Measurements from ENCODE around the gene HNRNPM.

The HNRNPM gene

DNA sequence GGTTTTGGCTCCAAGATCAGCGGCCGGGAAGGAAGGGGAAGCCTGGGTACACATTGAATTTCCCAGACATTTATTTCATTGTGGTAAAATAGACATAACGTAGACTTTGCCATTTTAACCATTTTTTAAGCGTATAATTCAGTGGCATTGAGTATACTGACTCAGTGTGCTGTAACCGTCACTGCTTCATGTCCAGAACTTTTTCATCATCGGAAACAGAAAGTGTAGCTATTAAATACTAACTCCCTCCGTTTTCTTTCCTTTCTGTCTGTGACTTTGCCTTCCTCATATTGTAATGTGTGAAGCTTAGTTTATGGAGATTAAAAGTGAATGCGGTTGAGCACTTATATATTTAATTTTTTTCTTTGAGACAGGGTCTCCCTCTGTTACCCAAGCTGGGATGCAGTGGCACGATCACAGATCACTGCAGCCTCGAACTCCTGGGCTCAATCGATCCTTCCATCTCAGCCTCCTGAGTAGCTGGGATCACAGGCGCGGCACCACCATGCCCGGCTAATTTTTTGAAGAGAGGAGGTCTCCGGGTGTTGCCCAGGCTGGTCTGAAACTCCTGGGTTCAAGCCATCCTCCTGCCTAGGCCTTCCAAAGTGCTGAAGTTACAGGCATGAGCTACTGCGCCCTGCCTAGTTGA lies 1.4 kb downstream of the HNRNPM start:
- peak overlapping the region; percentile 99 for H3K4me3 ChIP-seq (ENCODE audit: low read depth, low read length)
- no peak for TF ChIP-seq CTCF (IDR thresholded peaks at IDR 0.05; ENCODE audit: control insufficient read depth, extremely low read depth, insufficient read depth)
- DNase-seq (ENCODE audit: low read depth), result no peak

DNA sequence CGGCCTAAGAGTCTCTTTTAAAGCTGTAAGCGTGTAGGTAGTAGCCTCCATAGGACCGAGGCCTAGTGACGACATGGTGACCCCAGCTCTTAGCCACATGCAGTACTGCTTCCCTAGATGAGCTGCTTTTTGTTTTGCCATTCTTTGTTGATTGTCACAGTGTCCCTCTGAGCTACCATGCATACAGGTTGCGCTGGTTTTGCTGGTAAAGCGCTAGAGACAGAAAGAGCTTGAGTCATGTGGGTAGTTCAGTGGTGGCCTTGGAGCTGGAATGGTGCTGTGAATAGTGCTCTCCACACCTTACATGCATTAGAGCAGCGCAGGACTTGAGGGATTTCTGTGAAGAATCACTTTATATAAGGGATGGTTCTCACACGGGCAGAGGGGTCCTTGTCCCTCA lies 5.1 kb downstream of the HNRNPM start:
- no peak for DNase-seq (ENCODE audit: low read depth)
- TF ChIP-seq CTCF (IDR thresholded peaks at IDR 0.05; ENCODE audit: control insufficient read depth, extremely low read depth, insufficient read depth), result no peak
- H3K4me3 ChIP-seq (ENCODE audit: low read depth, low read length), result no peak overlapping the region; the same call in 1 of the 2 replicates

DNA sequence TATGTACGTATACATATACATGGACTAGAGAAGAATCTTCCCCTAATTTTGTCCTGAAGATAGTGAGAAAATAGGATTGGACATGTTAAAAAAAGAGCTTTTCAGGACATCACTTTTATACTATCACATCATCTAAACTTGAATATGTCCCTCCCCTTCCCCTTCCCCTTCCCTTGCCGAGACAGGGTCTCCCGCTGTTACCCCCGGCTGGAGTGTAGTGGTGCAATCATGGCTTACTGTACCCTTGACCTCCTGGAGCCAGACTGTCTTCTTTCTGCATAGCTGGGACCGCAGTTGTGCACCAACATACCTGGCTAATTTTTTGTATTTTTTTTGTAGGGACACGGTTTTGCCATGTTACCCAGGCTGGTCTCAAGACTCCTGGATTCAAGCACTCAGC lies 6.6 kb downstream of the HNRNPM start:
- H3K4me3 ChIP-seq (ENCODE audit: low read depth, low read length), result no peak overlapping the region
- no peak for TF ChIP-seq CTCF (IDR thresholded peaks at IDR 0.05; ENCODE audit: control insufficient read depth, extremely low read depth, insufficient read depth)
- no peak for DNase-seq (ENCODE audit: low read depth)

GRCh38 chr19:8451885-8452284 lies 7.1 kb downstream of the HNRNPM start:
- TF ChIP-seq CTCF (IDR thresholded peaks at IDR 0.05; ENCODE audit: control insufficient read depth, extremely low read depth, insufficient read depth), result no peak
- H3K4me3 ChIP-seq (ENCODE audit: low read depth, low read length), result no peak overlapping the region
- DNase-seq (ENCODE audit: low read depth), result no peak

- TF ChIP-seq CTCF (IDR thresholded peaks at IDR 0.05; ENCODE audit: control insufficient read depth, extremely low read depth, insufficient read depth), result no peak
- DNase-seq (ENCODE audit: low read depth), result no peak
- H3K4me3 ChIP-seq (ENCODE audit: low read depth, low read length), result no peak overlapping the region
Measured at GRCh38 chr19:8452446-8453123, 7.8 kb downstream of the HNRNPM start.

- H3K4me3 ChIP-seq (ENCODE audit: low read depth, low read length), result no peak overlapping the region
- DNase-seq (ENCODE audit: low read depth), result no peak
- no peak for TF ChIP-seq CTCF (IDR thresholded peaks at IDR 0.05; ENCODE audit: control insufficient read depth, extremely low read depth, insufficient read depth)
Measured at GRCh38 chr19:8453616-8454015, 8.8 kb downstream of the HNRNPM start.

- no peak for DNase-seq (ENCODE audit: low read depth)
Measured at GRCh38 chr19:8454218-8454617, 9.4 kb downstream of the HNRNPM start.

More at GRCh38 chr19:8454218-8454617, 9.4 kb downstream of the HNRNPM start:
- no peak overlapping the region for H3K4me3 ChIP-seq (ENCODE audit: low read depth, low read length)
- TF ChIP-seq CTCF (IDR thresholded peaks at IDR 0.05; ENCODE audit: control insufficient read depth, extremely low read depth, insufficient read depth), result no peak
